RCC 7860 (cell line): ENCODE results near the gene FCRL6.

Source experiments
- DNase-seq: peaks from one replicate; pipeline ENCODE4 v3.0.0-alpha.2; 2015; ENCODE audit warnings: low spot score
- FAIRE-seq: peaks from 2 replicates; lab custom pipeline; 2012; peaks lifted over from hg19 to GRCh38; lab: Jason Lieb, UNC

Gene FCRL6

DNA sequence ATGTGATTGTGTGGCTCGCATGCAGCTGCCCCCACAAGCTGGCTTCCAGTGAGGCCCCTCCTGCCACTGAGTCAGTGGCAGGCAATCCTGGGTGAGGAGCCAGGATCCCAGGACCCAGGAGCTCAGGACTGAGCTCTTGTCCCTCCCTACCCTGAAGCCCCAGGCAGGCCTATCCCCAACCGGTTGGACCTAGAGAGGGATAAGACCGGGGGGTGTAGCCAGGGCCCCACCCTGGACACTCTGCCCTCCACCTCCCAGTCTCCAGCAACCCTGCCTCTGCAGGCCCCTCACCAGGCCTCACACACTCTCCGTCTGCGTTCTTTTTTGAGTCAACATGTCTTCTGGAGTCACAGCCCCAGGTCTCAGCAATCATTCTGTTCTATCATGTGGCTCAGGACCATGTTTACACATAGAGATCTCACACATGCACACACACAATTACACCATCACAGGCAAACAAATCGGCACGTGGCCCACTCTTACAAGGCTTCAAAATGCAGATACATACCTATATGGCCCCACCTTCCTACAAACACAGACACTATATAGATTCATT, 57.7 kb downstream of the FCRL6 start:
- DNase-seq, result no peak
- FAIRE-seq, result no peak

- no peak for FAIRE-seq
- DNase-seq, result no peak
Observed at GRCh38 chr1:159860456-159860855, 58.3 kb downstream of the FCRL6 start.

DNA sequence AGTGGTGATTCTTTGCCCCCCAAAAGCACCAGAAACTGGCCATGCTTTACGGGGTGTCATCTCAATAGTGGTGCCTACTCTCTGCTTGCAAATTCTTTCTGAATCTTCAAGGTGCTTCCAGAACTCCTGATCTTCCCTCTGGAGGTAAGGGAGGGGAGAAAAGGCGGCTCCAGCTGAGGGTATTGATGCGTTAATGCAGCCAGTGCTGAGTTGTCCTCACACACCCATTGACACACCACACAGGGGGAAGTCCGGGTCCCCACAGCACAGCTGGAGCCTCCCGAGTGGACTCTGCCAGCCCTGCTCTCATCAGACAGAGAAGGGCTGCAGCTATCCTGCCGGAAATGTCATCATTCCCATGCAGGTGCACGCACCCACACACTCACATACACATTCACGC, 59.1 kb downstream of the FCRL6 start:
- FAIRE-seq, result no peak

DNA sequence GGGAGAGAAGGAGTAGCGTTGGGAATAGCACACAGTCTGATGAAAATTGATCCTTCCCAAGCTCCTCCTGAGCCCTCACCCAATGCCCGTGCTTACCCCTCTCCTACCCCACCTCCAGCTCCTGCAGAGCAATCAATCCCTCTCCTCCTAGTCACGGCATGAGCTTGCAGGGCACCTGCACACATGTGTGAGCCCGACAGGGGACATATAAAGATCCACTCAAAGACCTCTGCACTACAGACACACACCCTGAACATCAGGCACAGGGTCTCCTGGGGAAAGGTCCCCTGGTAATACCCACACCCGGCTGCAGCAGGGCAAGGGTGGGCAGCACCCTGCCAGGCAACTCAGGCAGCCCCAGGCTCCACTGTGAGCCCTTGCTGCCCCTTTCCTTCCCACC, 59.9 kb downstream of the FCRL6 start:
- FAIRE-seq, result no peak
- DNase-seq, result no peak

More for the DNA sequence above, 59.1 kb downstream of the FCRL6 start:
- DNase-seq, result no peak

DNA sequence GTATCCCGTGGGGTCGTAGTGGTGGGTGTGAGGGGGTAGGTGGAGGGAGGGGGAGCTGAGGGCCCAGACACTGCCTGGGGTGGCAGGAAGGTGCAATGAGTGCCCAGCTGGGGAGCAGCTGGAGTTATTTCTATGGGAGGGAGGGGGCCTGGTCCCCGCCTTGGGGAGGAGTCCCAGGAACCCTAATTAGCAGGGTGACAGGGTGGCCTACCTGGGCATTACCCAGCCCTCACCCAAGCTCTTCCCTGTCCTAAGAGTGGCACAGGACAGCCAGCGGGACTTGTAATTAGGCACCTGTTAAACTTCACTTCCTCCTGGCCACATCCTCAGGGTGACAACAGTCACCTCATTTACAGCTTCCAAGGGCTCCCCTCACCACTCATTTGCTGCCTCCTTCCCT, 60.4 kb downstream of the FCRL6 start, which contains the start of gene VSIG8:
TSS of gene VSIG8 (minus strand) at position 101 of the 400 bp plus-strand sequence. CDS start 136 bp downstream, outside the sequence.
- DNase-seq (no peak), FAIRE-seq (no peak)

DNA sequence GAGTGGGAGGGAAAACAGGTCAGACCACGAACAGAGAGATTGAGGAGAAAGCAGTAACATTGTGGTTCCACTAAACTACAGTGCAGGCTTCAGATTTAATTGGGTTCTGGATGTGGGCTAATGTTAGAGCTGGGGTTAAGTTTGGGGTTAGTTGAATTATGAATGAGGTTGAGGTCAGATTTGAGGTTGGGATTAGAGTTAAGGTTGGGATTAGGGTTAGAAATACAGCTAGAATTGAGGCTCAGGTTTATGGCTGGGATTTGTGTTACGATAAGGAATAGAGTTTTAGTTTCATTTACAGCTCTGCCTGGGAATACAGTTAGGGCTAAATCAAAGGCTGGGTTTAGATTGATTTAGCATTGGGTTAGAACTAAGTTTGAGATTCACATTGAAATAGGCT, 62.1 kb downstream of the FCRL6 start:
- FAIRE-seq (no peak), DNase-seq (no peak)
